Cerebellar nuclear complex (tissue), 1 donor: ENCODE data around the gene GNAS-AS1.

Source experiments
- DNase-seq, 2 experiments: peaks; one replicate each; lab custom pipeline; 2025; lab: John Stamatoyannopoulos, UW

Gene GNAS-AS1

DNA sequence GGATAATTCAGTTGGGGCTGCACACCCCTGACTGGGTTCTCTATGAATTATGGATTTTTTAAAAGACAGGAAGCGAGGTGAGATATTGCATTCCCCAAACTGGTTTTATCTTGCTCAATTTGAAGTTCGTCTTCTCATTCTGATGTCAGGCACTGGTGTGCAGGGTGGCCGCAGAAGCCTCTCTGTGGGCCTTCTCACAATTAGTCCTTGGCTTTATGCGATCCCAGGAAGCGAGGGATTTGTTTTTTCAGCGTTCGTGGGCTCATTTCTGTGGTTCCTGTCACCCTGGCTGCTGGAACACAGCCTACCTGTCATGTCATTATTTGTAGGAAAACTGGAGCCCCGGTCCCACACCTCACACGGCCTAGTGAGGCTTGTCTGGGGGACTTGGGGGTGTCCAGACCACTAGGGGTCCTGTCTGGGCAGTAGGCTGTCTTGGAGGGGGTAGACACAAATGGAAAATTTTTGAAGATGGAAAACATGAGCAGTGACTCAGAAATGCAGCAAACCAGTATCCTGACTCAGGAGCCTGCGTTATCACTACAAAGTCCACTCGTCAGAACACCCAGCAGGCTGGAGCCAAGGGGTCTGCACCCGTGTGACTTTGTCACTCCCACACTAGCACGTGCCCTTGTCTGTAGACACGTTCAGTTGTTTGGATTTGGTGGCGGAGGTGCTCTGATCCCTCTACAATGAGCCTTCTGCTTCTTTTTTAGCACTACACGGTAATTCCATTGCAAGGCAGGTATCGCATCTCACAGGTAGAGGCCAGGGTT lies 42.2 kb downstream of the GNAS-AS1 start:
- no peak for DNase-seq

DNA sequence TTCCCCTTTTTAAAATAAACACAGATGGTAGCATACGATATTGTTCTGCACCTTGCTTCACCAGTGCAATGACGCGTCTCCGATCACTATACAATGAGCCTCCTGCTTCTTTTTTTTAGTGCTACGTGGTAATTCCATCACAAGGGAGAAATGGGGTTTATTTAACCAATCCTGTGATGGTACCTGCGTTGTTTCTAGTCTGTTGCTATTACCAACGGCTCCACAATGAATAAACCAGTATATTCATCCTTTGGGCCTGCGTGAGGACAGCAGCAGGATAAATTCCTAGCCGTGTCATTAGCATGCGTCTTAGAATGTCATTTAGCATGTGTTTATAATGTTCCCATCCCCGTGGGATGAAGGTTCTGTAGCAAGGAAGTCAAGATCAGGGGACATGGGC lies 42.9 kb downstream of the GNAS-AS1 start:
- DNase-seq = no peak

DNA sequence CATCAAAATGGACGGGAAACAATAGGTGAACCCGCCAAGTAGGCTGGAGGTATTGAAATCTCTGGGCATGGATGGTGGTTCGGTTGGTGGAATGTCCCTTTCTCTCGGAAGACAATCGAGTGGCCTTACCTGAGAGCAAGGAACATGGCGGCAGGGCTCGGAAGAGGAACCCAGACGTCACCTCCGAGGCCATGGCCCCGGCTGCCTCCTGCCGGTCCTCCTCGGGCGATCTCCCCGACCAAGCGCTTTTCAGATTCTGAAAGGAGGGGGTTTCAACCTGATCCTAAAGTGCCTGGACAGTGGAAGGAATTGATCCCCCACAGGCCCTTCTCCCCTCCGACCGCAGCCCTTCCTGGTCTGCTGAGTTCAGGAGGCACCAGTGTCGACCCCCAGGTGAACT lies 47.2 kb downstream of the GNAS-AS1 start:
- no peak for DNase-seq

DNA sequence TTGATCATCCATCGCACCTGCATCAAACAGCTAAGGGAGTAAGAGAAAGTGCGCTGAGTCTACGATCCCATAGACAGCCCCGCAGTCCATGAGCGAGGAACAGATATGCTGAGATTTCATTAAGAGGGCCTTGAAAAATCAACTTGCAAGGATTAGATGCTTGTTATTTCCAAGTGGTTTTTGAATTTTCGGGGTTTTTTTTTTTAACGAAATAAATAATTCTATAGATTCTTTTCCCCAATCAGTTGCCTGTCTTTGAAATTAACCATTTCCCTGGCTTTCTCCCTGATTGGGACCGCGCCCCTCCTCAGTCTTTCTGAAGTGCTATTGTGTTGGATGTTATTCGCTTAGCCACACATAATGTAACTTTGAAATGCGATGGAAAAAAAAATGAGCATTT lies 48.6 kb downstream of the GNAS-AS1 start:
- DNase-seq = no peak

DNA sequence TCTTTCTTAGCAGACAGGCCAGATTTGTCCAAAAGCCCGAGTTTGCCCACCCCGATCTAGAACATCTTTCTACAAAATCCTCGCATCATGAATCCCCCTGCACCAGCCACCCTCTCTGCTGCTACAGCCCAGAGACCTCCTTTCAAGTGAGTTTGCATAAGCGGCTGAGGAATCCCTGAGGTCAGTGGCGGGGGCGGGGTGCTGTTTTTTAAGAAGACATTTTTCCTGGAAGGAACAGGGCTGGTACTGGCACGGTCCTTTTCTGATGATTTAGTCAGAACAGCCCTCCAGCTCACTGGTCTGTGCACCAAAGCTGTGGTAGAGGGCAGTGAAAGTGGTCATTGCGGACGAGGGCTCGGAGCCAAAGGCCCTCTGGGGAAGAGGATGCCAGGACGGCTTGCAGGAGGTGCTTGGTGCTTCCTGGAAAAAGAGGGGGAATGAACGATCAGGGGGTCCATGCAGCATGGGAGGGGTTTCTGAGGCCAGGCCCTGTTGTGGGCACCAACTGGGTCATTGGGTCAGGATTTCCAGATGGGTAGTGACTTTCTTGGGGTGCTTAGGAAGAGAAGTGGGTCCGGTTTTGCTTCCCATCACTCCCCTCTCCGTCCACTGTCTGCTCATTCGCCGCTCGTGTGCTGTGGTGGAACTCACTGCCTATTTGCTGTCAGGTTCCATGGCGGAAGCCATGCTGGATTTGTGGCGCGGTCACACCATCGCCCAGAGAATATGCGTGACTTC lies 50.4 kb downstream of the GNAS-AS1 start:
- no peak for DNase-seq

DNA sequence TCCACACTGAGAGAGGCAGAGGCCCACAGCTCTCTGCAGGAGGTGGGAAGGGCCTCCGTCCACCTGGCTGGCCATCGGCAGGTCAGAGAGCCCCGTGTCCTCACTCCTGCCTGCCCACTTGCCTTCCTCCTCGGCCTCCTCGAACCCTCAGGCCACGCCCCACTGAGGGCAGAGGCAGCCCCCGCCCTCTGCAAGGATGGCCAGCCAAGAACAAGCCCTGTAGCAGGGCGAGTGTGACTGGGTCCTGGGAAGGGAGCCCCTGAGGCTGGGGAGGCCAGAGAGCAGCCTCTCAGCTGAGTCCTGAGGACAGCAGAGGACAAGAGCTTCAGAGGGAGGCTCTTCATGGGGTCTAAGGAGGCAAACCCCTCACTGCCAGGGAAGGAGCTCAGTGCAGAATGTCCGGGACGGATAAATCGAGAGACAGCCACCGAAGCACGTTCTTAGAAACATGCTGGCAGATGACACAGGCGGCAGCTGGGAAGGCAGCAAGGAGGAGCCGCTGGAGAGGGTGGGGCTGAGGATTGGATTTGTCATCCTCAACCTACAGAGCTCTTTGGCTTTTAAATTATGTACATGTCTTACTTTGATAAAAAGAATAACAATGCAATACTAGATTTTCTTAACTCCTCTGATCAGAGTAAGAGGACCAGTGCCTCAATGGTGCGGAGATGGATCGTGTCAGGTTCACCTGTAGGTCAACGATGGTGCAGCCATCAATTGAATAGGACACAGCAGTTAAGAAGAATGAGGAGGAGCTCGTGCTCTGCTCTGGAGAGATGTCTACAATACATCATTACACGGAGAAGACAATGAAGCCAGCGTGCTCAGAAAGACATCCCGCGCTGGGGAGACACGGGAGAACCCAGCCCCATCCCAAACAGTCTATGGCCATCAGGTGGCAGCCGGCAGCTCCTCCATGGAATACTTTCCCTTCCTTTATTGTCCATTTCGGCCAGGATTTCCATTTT lies 53.0 kb downstream of the GNAS-AS1 start:
- DNase-seq = no peak

DNA sequence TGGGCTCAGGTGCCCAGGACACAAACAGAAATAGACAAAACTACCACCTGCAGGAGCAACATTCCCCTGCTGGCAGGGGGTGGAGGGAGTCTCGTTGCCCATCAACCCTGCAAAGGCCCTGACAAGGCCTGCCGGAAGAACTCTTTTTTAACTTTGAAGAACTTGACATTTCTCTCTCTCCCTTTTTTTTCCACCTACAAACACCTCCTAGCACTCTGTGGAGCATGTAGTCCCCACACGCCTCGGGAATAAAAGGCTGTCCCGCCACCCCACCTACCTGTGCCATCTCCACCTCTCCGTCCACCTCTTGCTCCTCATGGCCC lies 54.8 kb downstream of the GNAS-AS1 start:
- DNase-seq = no peak

DNA sequence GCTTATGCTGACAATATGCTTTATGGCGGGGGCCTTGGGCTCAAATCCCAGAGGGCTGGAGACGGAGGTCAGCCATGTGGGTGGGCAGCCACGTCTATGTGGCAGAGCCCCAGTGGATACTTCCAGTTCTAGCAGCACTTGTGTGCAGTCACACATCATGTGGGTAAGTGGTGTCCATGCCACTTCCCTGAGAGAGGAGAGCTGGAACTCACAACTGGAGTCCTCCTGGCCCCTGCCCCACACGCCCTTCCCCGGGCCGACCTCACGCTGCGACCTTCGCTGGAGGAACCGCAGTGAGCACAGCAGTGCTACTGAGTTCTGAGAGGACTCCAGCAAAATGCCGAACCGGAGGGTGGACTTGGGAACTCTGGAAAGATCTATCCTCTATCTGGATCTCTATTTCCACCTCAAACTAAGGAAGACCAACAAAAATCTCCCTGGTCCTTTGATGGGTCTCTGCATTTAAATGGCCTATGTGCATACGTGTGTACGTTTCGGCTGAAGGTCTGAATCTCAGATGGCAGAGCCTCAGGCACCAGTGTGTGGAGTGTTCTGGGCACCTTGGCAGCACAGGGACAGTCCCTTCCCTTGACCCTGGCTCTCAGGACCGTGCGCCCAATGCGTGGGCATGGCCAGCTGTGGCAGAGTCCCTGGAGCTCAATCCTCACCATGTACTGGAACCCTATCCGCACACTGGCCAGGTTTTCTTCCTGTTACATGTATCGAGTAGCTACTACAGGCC lies 55.4 kb downstream of the GNAS-AS1 start:
- DNase-seq = no peak

DNA sequence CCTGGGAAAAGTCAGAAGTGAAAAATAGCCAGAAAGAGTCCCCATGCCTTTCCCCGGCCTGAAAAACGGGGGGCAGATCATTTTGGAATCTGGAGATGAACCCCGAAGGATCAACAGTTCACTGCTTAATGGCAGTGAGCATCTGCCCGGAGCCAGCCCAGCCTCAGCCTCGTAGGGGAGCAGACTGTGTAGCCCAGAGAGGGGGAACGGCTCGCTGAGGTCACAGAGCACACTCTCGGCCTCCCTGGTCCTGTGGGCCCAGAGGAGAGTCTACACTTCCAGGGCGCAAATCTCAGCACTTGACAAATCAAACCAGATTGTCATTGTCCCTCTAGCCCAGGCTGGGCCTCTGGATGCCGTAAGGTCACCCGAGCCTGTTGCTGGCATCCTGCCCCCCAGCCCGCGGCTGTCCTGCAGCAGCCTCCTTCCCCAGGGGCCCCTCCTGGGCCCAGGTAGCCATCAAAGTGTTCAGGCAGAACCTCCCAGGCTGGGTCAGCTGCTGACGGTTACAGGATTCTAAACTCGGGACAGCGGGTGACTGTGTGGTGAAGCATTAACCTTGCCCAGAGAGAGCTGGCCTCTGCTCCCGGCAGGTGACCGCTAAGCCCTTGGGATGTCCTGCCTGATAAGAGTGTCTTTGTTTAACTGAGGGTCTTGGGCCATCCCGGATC lies 56.1 kb downstream of the GNAS-AS1 start:
- DNase-seq = no peak

DNA sequence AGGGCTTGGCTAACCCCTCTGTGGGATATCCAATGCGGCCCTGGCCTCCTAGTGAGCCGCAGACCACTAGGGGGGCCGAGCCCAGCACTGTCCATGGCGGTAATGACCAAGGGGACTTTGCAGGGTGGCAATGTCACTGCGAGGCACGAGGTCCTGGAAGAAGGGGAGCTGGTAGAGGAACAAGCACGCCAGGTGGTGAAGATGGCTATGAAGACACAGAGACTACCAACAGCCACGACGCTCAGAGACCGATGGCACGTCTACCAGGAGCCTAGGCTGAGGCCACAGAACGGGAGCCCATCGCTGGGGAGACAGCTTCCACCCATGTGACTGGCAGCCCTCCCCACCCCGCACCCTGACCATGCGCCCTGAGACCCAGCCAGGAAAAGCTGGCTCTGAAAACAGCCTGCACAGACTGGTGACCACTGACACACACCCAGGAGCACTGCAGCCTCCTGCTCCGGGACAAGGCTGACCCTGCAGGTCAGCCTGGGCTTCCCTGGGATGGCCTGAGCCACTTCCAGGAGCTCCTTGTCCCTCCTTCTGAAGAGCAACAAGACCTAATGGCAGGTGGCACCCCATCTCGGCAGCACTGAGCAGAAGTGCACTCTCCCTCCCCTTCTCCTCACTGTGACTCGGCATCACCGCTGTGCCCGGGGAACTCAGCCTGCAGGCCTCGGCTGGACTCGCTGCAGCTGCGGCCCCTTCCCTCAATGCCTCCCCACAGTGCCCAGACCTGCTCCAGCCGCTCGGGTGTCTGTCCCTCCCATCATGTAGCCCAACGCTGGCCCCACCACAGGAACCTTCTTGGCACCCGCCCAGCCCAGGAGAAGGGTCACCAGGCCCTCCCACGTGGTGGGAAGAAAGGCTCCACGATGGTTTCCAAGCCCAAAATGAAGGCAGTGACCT lies 56.9 kb downstream of the GNAS-AS1 start:
- DNase-seq = no peak

DNA sequence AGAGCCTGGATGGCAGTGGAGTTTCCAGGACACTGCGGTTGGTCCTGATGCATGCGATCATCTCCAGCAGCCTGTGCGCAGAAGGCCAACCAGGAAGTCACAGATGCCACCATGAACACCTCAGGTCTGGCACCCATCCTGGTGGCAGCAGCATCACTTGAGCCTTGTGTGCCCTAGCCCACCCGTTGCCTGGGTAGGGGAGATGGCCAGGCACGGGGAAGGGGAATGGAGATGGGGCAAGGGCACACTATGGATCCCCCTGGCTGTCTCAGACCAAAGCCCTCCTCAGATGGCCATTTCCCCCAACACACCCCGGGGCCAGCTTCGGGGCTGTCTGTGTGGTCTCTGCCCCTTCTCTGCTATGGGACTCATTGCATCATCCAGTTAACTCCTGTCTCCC lies 58.3 kb downstream of the GNAS-AS1 start:
- DNase-seq = no peak

DNA sequence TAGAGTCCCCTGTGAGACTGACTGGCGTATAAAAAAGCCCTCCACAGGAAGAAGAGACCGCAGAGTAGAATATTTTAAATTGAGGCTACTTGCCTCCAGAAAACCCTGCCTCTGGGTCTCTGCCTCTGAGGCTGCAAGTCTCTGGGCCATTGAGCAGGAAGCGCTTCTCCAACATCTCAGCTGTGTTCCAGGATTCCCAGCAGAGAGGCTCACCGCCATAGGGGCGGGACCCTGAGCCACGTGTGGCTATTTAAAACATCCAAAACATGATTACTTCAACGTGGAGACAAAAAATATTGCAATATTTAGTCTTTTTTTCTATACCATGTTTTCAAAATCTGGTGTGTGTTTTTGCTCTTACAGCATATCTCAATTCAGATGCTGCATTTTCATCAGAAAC lies 59.4 kb downstream of the GNAS-AS1 start:
- no peak for DNase-seq

DNA sequence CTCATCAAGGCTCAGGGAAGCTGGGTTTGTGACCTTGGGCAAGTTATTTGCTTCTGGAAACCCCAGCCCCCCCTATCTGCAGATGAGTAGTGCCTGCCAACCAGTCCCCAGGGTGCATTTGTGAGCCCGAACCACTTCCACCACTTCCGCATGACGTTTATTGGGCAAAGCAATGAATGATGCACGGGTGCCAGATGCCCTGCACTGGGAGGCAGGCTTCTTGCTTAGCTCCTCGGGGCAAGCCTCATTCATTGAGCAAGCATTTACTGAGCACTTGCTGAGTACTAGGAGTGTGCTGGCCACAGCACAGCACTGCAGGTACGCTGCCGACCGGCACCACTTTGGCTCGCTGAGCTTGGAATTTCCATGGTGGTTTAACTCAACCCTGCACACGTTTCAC lies 60.2 kb downstream of the GNAS-AS1 start:
- no peak for DNase-seq

DNA sequence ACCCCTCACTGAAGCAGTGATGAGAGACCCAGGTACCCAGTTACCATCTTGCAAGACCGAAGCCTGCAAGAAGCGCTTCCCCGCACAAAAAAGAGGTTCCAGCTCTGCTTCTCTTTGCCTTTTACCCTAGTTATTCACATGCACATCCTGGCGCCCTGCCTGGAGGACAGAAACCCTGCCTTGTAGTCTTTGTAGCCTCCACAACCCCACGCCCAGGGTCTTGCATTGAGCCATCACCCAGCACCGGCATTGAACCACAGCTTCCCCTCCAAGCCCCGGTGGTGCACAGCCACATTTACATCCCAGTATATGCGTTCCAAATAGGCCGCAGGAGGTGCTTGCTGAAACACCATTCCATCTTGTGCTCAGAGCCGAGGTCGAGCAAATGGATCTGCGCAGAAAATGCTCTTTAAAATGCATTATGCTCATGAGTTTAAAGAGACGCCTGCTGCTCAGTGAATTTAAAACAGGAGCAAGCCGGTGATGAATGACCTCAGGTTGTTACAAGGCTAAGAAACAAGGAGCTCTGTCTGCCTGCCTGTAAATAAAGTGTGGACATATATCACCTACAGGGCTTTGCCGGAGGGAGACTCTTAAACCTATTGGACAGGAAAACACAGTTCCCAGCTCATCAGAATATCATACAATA lies 61.7 kb downstream of the GNAS-AS1 start:
- DNase-seq = no peak

DNA sequence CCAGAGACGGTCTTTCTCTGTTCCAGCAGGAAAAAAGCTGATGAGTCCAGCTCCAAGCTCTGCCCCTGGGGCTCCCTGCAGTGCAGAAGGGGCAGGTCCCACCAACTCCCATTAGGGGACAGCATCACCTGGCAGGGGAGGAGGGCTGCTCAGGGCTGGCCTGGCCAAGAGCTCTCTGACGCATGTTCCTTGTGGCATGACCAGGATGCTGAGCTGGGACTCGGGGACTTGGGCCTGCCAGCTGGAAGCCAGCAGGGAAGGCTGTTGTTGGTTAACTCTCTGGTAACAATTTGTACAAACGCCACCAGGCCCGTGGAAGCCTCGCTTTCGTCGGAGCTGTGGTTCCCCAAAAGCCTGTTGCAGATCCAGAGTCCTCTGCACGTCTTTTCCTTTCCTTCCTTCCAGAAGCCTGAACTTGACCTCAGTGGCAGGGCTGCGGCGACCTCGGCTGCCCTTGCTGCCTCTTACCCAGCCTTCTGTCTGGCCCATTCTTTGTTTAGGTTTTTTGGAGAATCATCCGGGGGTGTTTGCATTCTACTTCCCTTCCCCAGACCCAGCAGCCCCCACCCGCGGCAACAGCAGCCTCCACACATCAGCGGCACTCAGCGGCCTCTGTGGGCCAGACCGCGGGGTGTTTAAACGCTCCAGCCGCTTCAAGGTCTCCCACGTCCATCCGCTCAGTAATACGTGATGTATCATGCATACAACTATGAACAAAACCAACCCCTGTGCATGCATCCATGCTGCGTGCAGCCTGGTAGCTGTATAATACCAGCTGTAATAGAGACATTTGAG lies 63.3 kb downstream of the GNAS-AS1 start:
- DNase-seq = no peak

DNA sequence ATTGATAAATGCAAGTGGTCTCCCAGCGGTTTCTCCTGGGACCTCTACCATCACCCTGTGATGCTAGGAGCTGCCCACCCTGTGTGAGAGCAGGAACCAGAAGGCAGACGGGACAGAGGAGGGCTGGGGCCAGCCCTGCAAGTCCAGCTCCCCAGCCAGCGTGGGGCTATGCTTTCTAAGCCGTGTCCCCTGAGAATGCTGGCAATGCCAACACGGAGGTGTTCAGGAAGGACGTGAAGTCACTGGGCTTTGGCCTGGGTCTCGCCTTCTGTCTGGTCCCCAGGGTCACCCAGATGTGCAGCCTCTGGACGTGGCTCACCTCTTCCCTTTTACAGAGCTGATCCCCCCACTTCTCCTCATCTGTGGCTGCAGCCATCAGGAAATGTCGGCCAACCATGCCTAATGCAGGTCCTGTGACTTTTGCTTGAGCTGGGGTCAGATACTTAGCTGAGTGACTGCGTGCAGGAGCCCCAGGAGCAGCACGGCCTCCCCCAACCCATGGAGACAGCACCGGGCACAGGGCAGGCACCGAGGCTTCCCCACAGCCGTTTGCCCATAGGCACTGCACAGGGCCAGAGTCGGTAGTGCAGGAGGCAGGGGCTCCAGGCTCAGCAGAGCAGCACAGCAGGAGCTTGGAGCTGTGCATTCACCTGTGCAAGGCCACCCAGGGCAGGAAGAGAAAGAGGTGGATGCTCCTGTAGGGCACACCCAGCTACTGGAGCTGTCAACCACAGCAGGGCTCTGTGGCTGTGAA lies 66.2 kb downstream of the GNAS-AS1 start:
- no peak for DNase-seq

DNA sequence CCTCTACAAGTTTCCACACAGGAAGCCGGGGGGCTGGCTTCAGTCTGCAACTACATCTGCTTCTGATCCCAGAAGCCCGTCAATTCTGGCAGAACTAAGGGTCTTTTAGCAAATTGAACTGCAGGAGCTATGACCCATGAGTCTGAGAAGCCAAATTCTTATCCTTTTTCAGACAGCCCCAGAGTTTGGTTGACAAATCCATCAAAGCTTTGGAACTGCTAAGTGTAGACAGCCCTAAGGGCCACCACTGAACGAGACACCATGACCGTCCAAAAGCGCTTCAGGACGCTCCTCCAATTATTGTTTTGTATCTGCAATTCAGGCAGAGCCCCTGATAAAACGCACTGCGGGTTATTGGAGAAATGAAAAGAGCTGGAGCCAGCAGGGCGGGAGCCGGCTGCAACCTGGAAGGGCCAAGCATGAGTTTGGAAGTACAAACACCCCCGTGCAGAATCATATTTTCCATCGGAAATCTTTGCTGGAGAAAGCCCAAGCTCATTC lies 67.1 kb downstream of the GNAS-AS1 start:
- DNase-seq = no peak

DNA sequence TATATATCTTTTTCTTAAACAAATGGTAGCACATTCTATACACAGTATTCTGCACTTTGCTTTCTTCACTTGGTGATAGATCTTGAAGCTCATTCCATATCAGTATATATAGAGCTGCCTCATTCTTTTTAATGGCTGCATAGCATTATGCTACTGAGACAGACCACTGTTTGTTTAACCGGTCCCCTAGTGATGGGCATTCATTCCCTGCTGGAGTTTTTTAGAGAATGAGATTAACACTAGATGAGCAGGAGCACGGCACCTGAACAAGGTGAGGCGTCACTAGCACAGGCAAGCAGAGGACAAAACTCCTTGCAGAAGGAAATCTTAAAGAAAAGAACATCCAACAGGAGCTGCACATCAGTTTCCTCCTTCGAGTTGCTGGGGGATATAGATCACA lies 69.6 kb downstream of the GNAS-AS1 start:
- DNase-seq = no peak
